ENCODE measurements around the gene NRM.

DNA sequence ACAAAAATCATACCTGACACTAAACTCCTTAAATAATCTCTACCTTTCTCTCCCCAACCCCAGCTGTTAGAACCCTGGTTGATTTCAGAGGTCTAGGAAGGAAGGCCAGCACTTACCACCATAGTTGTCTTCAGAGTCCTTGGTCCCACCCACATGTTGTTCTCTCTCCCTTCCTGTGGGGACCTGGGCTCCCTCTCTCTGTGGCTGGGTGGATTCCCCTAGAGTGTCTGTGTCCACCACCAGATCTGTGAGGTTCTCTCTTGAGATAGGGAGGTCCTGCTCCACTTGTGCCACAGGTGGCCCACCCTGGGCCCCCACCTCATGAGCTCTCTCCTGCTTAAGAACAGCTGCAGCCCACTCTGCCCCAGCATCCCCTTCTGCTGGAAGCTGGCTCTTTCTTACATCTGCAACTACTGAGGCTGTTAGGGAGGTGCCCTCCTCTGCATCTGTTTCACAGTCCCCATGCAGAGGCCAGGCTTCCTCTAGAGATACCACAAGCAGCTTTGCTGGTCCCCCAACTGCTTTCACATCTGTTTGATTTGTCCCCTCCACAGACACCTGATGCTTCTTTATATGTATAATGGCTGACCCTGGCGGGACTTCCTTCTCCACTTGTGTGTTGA lies 21.1 kb upstream of the NRM start:
- no peak for TF ChIP-seq EZH2 (IDR thresholded peaks at IDR 0.05; ENCODE audit: insufficient read depth, low read length)
- TF ChIP-seq, protein P1, sequence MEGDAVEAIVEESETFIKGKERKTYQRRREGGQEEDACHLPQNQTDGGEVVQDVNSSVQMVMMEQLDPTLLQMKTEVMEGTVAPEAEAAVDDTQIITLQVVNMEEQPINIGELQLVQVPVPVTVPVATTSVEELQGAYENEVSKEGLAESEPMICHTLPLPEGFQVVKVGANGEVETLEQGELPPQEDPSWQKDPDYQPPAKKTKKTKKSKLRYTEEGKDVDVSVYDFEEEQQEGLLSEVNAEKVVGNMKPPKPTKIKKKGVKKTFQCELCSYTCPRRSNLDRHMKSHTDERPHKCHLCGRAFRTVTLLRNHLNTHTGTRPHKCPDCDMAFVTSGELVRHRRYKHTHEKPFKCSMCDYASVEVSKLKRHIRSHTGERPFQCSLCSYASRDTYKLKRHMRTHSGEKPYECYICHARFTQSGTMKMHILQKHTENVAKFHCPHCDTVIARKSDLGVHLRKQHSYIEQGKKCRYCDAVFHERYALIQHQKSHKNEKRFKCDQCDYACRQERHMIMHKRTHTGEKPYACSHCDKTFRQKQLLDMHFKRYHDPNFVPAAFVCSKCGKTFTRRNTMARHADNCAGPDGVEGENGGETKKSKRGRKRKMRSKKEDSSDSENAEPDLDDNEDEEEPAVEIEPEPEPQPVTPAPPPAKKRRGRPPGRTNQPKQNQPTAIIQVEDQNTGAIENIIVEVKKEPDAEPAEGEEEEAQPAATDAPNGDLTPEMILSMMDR (IDR thresholded peaks at IDR 0.05; ENCODE audit: insufficient read depth, low read depth, low read length) = no peak
